Measurements from ENCODE around the gene RIMBP2. TPM values are rescaled to one million over a fixed set of nuclear protein-coding genes. Genes with fewer than 3 reads are reported as not detected.

Gene RIMBP2
- total RNA-seq, 2 experiments from 2014 or later: not detected

DNA sequence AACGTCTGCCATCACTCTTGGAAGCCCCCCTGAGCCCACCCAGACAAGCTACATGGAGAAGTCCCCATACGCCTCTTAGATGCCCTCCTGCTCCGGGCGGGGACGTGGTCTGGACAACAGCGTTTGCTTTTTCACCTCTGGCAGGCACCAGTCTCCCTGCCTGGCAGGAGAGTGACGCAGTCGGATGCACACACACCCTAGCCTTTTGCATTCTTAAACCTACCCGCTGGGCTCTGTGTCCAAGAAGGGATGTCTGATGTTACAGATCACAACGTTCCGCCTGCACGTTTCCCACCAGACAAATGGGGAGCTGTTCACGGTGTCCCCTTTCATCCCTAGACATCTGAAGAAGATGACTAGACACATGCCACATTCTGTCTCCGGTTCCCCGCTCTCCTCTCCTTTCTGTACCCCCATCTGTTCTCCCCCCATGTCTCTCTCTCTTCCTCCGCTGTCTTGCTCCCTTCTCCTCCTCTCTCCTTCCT lies 100.2 kb downstream of the RIMBP2 start:
- Mint-ChIP-seq H3K4me3 (no peak overlapping the region), H3K9me3 (no peaks in the 10 kb centered on the region), H3K36me3 (ENCODE audit: low read depth) (no peaks in the 10 kb centered on the region), H3K4me1 (ENCODE audit: low read depth) (no peaks in the 10 kb centered on the region), H3K27me3 (no peaks in the 10 kb centered on the region), H3K27ac (no peak overlapping the region)
- intact Hi-C loops (cut with DNase I, micrococcal nuclease): no loop called here
- ATAC-seq (ENCODE audit: poor library complexity) (no peak), DNase-seq (no peak)
- TF ChIP-seq, protein P1, sequence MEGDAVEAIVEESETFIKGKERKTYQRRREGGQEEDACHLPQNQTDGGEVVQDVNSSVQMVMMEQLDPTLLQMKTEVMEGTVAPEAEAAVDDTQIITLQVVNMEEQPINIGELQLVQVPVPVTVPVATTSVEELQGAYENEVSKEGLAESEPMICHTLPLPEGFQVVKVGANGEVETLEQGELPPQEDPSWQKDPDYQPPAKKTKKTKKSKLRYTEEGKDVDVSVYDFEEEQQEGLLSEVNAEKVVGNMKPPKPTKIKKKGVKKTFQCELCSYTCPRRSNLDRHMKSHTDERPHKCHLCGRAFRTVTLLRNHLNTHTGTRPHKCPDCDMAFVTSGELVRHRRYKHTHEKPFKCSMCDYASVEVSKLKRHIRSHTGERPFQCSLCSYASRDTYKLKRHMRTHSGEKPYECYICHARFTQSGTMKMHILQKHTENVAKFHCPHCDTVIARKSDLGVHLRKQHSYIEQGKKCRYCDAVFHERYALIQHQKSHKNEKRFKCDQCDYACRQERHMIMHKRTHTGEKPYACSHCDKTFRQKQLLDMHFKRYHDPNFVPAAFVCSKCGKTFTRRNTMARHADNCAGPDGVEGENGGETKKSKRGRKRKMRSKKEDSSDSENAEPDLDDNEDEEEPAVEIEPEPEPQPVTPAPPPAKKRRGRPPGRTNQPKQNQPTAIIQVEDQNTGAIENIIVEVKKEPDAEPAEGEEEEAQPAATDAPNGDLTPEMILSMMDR (IDR thresholded peaks at IDR 0.05): no peak
- no peak overlapping the region for H3K4me3 ChIP-seq (ENCODE audit: low read length)
- CTCF ChIA-PET: no interaction called here
- H3K36me3 ChIP-seq (ENCODE audit: insufficient read depth, low read length): no peaks in the 10 kb centered on the region
- H3K27ac ChIP-seq (ENCODE audit: low read depth in 1 of 2, low read length in 2 of 2): no peak overlapping the region
- H3K9me3 ChIP-seq (ENCODE audit: control insufficient read depth in 1 of 2, insufficient read depth in 1 of 2, low read length in 2 of 2): peaks cover 0 to 11% of the 10 kb centered on the region in 2 experiments
- H3K27me3 ChIP-seq (ENCODE audit: control insufficient read depth in 1 of 2, insufficient read depth in 2 of 2, low read length in 2 of 2): peaks cover 0 to 3% of the 10 kb centered on the region in 2 experiments
- POLR2A ChIA-PET: no interaction called here
- H3K4me1 ChIP-seq (ENCODE audit: insufficient read depth, low read length): no peaks in the 10 kb centered on the region

DNA sequence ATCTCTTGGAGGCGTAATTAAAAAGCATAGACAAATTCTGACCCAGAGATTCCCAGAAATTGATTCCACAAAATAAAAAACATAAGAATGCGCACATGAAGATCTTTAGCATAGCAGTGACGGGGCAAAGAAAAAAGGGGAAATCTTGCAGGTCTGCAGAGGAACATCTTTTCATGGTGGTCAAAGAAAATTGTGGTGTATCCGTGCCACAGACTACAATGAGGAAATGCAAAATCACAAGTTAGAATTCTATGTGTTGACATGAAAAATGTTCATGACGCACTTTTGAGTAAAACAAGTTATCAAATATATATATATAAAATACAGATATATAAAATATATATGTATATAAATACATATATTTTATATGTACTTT lies 101.6 kb downstream of the RIMBP2 start:
- Histone ChIP-seq H3K4me1 (ENCODE audit: insufficient read depth, low read length) (no peaks in the 10 kb centered on the region), H3K4me3 (ENCODE audit: low read length) (no peak overlapping the region), H3K9me3 (ENCODE audit: control insufficient read depth in 1 of 2, insufficient read depth in 1 of 2, low read length in 2 of 2) (peaks cover 0 to 11% of the 10 kb centered on the region in 2 experiments), H3K36me3 (ENCODE audit: insufficient read depth, low read length) (no peaks in the 10 kb centered on the region), H3K27ac (ENCODE audit: low read depth in 1 of 2, low read length in 2 of 2) (no peak overlapping the region), H3K27me3 (ENCODE audit: control insufficient read depth in 1 of 2, insufficient read depth in 2 of 2, low read length in 2 of 2) (peaks cover 0 to 3% of the 10 kb centered on the region in 2 experiments)
- Mint-ChIP-seq H3K4me3 (no peak overlapping the region), H3K9me3 (no peaks in the 10 kb centered on the region), H3K4me1 (ENCODE audit: low read depth) (no peaks in the 10 kb centered on the region), H3K27ac (no peak overlapping the region), H3K27me3 (no peaks in the 10 kb centered on the region), H3K36me3 (ENCODE audit: low read depth) (no peaks in the 10 kb centered on the region)
- CTCF ChIA-PET: no interaction called here
- no peak for ATAC-seq (ENCODE audit: poor library complexity)
- TF ChIP-seq, protein P1 (IDR thresholded peaks at IDR 0.05): no peak
- POLR2A ChIA-PET: no interaction called here
- intact Hi-C loops (cut with DNase I, micrococcal nuclease): no loop called here
- DNase-seq: no peak

GRCh38 chr12:130613831-130614529 lies 102.1 kb downstream of the RIMBP2 start:
- Histone ChIP-seq H3K27ac (ENCODE audit: low read depth in 1 of 2, low read length in 2 of 2) (no peak overlapping the region), H3K4me1 (ENCODE audit: insufficient read depth, low read length) (no peaks in the 10 kb centered on the region), H3K36me3 (ENCODE audit: insufficient read depth, low read length) (no peaks in the 10 kb centered on the region), H3K4me3 (ENCODE audit: low read length) (no peak overlapping the region), H3K9me3 (ENCODE audit: control insufficient read depth in 1 of 2, insufficient read depth in 1 of 2, low read length in 2 of 2) (peaks cover 0 to 11% of the 10 kb centered on the region in 2 experiments), H3K27me3 (ENCODE audit: control insufficient read depth in 1 of 2, insufficient read depth in 2 of 2, low read length in 2 of 2) (peaks cover 0 to 3% of the 10 kb centered on the region in 2 experiments)
- H3K4me3 Mint-ChIP-seq: no peak overlapping the region
- no peak for DNase-seq
- no peak overlapping the region for H3K27ac Mint-ChIP-seq
- ChIA-PET POLR2A (no interaction called here), CTCF (no interaction called here)
- TF ChIP-seq, protein P1 (IDR thresholded peaks at IDR 0.05): no peak
- H3K27me3 Mint-ChIP-seq: no peaks in the 10 kb centered on the region
- ATAC-seq (ENCODE audit: poor library complexity): no peak
- H3K9me3 Mint-ChIP-seq: no peaks in the 10 kb centered on the region
- intact Hi-C loops (cut with DNase I, micrococcal nuclease): no loop called here
- no peaks in the 10 kb centered on the region for H3K36me3 Mint-ChIP-seq (ENCODE audit: low read depth)
- H3K4me1 Mint-ChIP-seq (ENCODE audit: low read depth): no peaks in the 10 kb centered on the region
